HG02623 (cell line): ENCODE data around the gene POGLUT3.

ENCODE experiments used
- ATAC-seq: cut with Tn5 transposase; IDR thresholded peaks from one replicate; pipeline ENCODE4 v1.9.1; 2021; ENCODE audit warnings: moderate library complexity; ENCODE audit not compliant: unreplicated experiment

Gene POGLUT3

GRCh38 chr11:108501396-108501795 is 3.2 kb upstream of the POGLUT3 start:
- ATAC-seq = no peak

- no peak for ATAC-seq
Measured at GRCh38 chr11:108500721-108501120, 2.5 kb upstream of the POGLUT3 start.

DNA sequence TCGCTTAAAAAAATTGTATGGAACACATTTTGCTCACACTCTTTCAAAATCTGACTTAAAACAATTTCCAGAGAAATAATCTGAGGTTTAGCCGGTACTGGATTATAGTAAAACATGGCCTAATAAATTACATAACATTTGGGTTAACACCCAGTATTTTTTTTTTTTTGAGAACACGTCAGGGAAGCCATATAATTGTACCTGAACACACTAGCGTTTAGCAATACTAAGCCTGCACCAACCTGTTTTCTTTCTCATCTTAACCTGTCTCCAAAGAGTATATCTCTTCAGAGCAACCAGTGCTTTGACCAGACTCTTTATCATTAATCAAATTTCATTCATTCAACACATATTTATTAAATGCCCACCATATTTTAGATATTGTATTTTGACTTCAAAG is 2.0 kb upstream of the POGLUT3 start:
- no peak for ATAC-seq

GRCh38 chr11:108498816-108499408 is 728 bp upstream of the POGLUT3 start:
- no peak for ATAC-seq

DNA sequence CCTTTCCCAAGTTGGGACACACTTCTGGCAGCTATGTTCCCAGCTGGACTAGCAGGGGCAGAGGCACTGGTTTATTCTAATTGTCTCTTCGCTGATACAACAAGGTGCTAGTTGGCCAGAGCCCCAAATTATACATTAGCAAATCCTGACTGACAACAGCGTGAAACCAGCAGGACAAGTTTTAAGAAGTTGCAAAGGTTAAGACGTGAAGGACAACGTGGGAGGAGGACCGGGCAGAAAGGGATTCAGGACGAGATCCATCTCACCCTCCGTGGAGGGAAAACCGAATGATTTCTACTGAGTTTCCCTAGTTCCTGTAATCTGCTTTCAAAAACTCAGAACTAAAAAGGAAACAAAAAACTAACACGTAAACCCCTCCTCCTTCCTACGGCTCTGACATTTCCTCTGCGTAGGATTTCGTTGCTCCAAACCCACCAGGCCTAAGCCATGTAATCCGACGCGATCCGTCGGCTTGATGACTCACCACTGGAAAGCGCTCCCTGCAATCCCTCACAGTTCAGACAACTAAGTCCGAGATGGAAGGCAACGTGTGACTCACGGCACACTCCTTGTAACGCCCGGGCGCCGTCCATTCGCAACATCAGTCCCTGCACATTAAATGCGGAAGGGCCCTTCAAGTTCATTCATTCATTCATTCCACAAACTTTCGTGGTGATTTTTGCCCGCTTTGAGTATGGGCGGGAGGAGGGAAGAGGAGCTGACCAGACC is 703 bp downstream of the POGLUT3 start:
- ATAC-seq = peak; percentile 51

GRCh38 chr11:108496643-108497256 is 1.4 kb downstream of the POGLUT3 start:
- ATAC-seq = no peak

DNA sequence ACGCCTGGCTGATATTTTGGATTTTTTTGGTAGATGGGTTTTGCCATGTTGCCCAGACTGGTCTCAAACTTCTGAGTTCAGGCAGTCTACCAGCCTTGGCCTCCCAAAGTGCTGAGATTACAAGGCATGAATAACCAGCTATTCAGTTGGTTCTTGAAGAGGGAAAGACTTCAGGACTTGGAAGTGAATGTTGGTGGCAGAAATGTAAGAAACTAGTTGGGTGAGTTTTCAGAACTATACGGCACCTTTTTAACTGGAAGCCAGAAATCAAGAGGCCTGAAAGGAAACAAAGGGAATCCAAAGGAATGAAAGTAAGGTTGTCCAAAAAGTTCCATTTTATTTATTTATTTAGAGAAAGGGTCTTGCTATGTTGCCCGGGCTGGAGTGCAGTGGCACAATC is 2.9 kb downstream of the POGLUT3 start:
- ATAC-seq = no peak

- no peak for ATAC-seq
Measured at GRCh38 chr11:108494182-108494581, 4.0 kb downstream of the POGLUT3 start.

GRCh38 chr11:108491936-108492335 is 6.2 kb downstream of the POGLUT3 start:
- ATAC-seq = no peak

- no peak for ATAC-seq
Measured at GRCh38 chr11:108486828-108487227, 11.4 kb downstream of the POGLUT3 start.

GRCh38 chr11:108486331-108486730 is 11.9 kb downstream of the POGLUT3 start:
- no peak for ATAC-seq

DNA sequence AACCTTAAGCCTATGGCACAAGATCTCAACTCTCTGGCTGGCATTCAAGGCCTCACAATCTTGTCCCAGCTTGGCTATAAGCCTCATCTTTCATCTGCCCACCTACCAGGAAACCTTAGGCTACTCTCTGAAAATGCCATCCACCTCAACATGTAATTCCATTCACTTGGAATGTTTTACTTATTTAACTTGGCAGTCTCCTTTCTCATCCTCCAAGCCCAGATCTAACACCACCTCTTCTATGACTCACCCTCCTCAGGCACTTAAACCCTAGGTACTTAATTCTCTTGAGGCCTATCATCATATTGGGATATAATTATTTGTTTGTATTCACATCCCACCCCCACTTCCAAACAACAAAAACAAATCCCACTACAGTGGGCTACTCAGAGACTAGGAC is 15.0 kb downstream of the POGLUT3 start:
- ATAC-seq = no peak

DNA sequence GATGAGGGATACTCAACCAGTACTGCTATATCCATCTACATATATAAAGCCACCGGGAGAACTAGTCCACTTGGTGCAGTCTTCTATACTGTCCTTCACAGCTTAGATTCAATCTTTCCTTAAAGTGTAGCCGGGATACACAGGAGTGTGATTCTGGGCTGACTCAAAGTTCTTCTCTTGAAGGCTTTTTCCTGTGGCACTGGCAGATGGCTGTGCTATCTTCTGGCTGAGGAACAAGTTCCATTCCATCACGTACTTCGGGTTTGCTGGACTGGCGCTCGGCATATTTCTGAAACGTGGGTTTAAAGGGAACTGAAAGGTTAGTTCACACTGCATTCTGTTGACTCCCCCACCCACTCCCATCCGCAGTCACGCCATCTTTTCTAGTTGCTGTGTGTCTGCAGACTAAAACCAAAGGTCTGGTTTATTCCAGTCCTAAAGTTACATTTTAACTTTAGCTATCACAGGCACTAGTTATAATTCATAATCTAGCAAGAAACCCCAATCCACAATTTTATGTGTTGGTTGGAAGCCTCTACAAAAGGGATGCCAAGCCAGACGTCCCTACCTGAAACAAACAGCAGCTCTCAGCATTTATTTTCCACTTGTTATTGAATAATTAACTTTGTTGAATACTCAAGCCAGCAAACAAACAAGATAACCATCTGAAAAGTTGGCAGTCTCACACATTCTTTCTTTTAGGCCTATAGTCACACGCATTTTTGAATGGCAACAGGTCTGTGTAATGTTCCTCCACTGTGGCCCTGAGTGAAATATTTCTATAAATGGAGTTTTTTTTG is 23.3 kb downstream of the POGLUT3 start:
- no peak for ATAC-seq

DNA sequence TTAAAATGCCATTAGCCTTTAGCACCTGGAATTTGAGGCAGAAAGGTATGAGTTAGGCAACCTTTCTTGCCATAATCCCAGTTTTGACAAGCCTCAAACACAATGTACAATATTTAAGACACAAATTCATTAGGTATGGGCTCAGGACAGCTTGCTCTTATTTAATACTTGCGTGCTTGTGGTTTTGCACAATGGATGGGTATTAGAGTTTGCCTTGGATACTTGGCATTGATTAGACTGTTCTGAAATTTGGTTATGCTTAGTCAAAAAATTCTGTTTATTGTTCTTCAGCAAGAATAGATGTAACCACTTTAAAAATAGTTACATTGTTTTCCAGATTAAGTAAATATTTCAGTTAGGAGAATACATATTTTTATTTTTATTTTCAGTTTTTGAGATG is 25.5 kb downstream of the POGLUT3 start:
- no peak for ATAC-seq

GRCh38 chr11:108468478-108468864 is 29.7 kb downstream of the POGLUT3 start:
- ATAC-seq = no peak

GRCh38 chr11:108467091-108467823 is 30.9 kb downstream of the POGLUT3 start, which contains the start of gene C11orf65:
Gene C11orf65, minus strand, starts transcription at chr11:108467529. Its CDS starts 5,970 bp downstream, at chr11:108461559.
- peak; percentile 99 for ATAC-seq

GRCh38 chr11:108466405-108466804 is 31.8 kb downstream of the POGLUT3 start:
- no peak for ATAC-seq

- no peak for ATAC-seq
Measured at GRCh38 chr11:108453207-108453835, 44.9 kb downstream of the POGLUT3 start.
